Measurements from ENCODE around the gene DHX57. TPM values are rescaled to one million over a fixed set of nuclear protein-coding genes. Genes with fewer than 3 reads are reported as not detected.

The DHX57 gene
- total and polyA plus RNA-seq, 2 experiments from 2014 or later: 13.3 to 32.9 TPM

- peak overlapping the region; percentile 50; the same call in 1 of the 2 replicates for H3K4me2 ChIP-seq
- peak overlapping the region; percentile 99 for H3K4me3 ChIP-seq
- H3K27me3 ChIP-seq (ENCODE audit: insufficient read depth): no peaks in the 10 kb centered on the region
- Mint-ChIP-seq H3K9me3 (peaks cover 6% of the 10 kb centered on the region; the same call in 2 of the 3 replicates), H3K4me3 (peak overlapping the region; percentile 98), H3K27me3 (ENCODE audit: insufficient read depth, low read depth, poor library complexity) (peaks cover 23% of the 10 kb centered on the region), H3K36me3 (ENCODE audit: low read depth) (peaks cover 84% of the 10 kb centered on the region), H3K27ac (peak overlapping the region; percentile 79), H3K4me1 (peaks cover 39% of the 10 kb centered on the region)
- peaks cover 67% of the 10 kb centered on the region for H3K36me3 ChIP-seq (ENCODE audit: insufficient read depth)
- ATAC-seq (no peak), DNase-seq (ENCODE audit: low spot score) (no peak)
- H3K4me1 ChIP-seq (ENCODE audit: insufficient read depth): peaks cover 12% of the 10 kb centered on the region
- TF ChIP-seq ZNF114 (CRISPR knock-in tag; IDR thresholded peaks at IDR 0.05) (no peak), ZNF331 (CRISPR knock-in tag; IDR thresholded peaks at IDR 0.05; ENCODE audit: low read depth) (no peak), CTCF (conservative IDR thresholded peaks at IDR 0.05; ENCODE audit: low read depth in 2 of 2) (no peak), NANOG (IDR thresholded peaks at IDR 0.05; ENCODE audit: borderline replicate concordance) (no peak), STAT1 (IDR thresholded peaks at IDR 0.05; ENCODE audit: unreplicated experiment) (no peak), CREB1 (CRISPR knock-in tag; IDR thresholded peaks at IDR 0.05; ENCODE audit: low read depth) (no peak), EZH2 (IDR thresholded peaks at IDR 0.05; ENCODE audit: low read depth, unreplicated experiment) (no peak), JUNB (IDR thresholded peaks at IDR 0.05; ENCODE audit: unreplicated experiment) (no peak), ZNF462 (CRISPR knock-in tag; IDR thresholded peaks at IDR 0.05) (no peak), REST (IDR thresholded peaks at IDR 0.05; ENCODE audit: unreplicated experiment) (no peak), POLR2AphosphoS5 (IDR thresholded peaks at IDR 0.05; ENCODE audit: low read depth) (no peak), EZH2phosphoT487 (IDR thresholded peaks at IDR 0.05; ENCODE audit: unreplicated experiment) (no peak), ETS1 (IDR thresholded peaks at IDR 0.05) (no peak)
- peaks cover 74% of the 10 kb centered on the region for H3K79me2 ChIP-seq (replicated peaks; ENCODE audit: insufficient read depth)
- peaks cover 71% of the 10 kb centered on the region for H3F3A ChIP-seq (replicated peaks; ENCODE audit: low read depth)
- H3K27ac ChIP-seq (ENCODE audit: low read depth): peak overlapping the region; percentile 62
- peaks cover 60% of the 10 kb centered on the region for H4K20me1 ChIP-seq (replicated peaks; ENCODE audit: insufficient read depth)
- no peak overlapping the region for H2AFZ ChIP-seq
- H3K9me2 ChIP-seq (ENCODE audit: insufficient read depth): no peaks in the 10 kb centered on the region
These were observed 127.9 kb downstream of the DHX57 start for GRCh38 chr2:38747819-38748218.

Measured in GM23338 (cell line).